GM12875 (cell line): ENCODE data around the gene SSBP3.

Source experiments
- H3K4me3 ChIP-seq: one replicate; pipeline ENCODE4 v1.5.1; 2011; ENCODE audit warnings: low read depth, low read length, control low read depth
- CTCF ChIP-seq: IDR thresholded peaks from 2 replicates; pipeline ENCODE4 v1.5.1; 2011; ENCODE audit warnings: low read depth, mild to moderate bottlenecking, control low read depth, inconsistent platforms, low read length, moderate library complexity, borderline replicate concordance; ENCODE audit not compliant: insufficient read depth

Gene SSBP3

GRCh38 chr1:54398963-54399528 is 7.1 kb downstream of the SSBP3 start:
- no peak for TF ChIP-seq CTCF
- no peak overlapping the region for H3K4me3 ChIP-seq

- H3K4me3 ChIP-seq = no peak overlapping the region
- TF ChIP-seq CTCF = no peak
Measured at GRCh38 chr1:54397980-54398379, 8.2 kb downstream of the SSBP3 start.

- TF ChIP-seq CTCF = no peak
- H3K4me3 ChIP-seq = no peak overlapping the region
Measured at GRCh38 chr1:54397090-54397591, 9.1 kb downstream of the SSBP3 start.

GRCh38 chr1:54396261-54396933 is 9.8 kb downstream of the SSBP3 start:
- no peak for TF ChIP-seq CTCF
- no peak overlapping the region for H3K4me3 ChIP-seq

- no peak overlapping the region for H3K4me3 ChIP-seq
- TF ChIP-seq CTCF = no peak
Measured at GRCh38 chr1:54395281-54395934, 10.8 kb downstream of the SSBP3 start.

- no peak for TF ChIP-seq CTCF
- no peak overlapping the region for H3K4me3 ChIP-seq
Measured at GRCh38 chr1:54394104-54394503, 12.1 kb downstream of the SSBP3 start.
